HG02840 (cell line): ENCODE results near the gene GNG7.
"Not testable (repeated sequence)": the region's sequence is repeated elsewhere in the genome, so short reads cannot be mapped to it uniquely, and the experiment has no call there.

Experiments
- ATAC-seq: cut with Tn5 transposase; IDR thresholded peaks from one replicate; pipeline ENCODE4 v1.9.1; 2021; ENCODE audit warnings: mild to moderate bottlenecking, moderate library complexity, moderate number of reproducible peaks; ENCODE audit not compliant: unreplicated experiment, low FRiP score

The GNG7 gene

GRCh38 chr19:2627855-2628254, 74.6 kb downstream of the GNG7 start:
- no peak for ATAC-seq

- no peak for ATAC-seq
Measured at GRCh38 chr19:2627319-2627829, 75.1 kb downstream of the GNG7 start.

GRCh38 chr19:2625434-2625833, 77.1 kb downstream of the GNG7 start:
- no peak for ATAC-seq

GRCh38 chr19:2624537-2625091, 77.9 kb downstream of the GNG7 start:
- no peak for ATAC-seq

- no peak for ATAC-seq
Measured at GRCh38 chr19:2623798-2624197, 78.7 kb downstream of the GNG7 start.

GRCh38 chr19:2622371-2622961, 80.0 kb downstream of the GNG7 start:
- not testable (repeated sequence) for ATAC-seq

GRCh38 chr19:2619076-2619475, 83.4 kb downstream of the GNG7 start:
- no peak for ATAC-seq

- no peak for ATAC-seq
Measured at GRCh38 chr19:2618611-2619010, 83.9 kb downstream of the GNG7 start.

- no peak for ATAC-seq
Measured at GRCh38 chr19:2617393-2618165, 84.9 kb downstream of the GNG7 start.

- no peak for ATAC-seq
Measured at GRCh38 chr19:2616741-2617392, 85.6 kb downstream of the GNG7 start.

GRCh38 chr19:2615782-2616181, 86.7 kb downstream of the GNG7 start:
- ATAC-seq, result no peak

GRCh38 chr19:2613507-2614295, 88.8 kb downstream of the GNG7 start:
- ATAC-seq, result no peak

- no peak for ATAC-seq
Measured at GRCh38 chr19:2612619-2613249, 89.8 kb downstream of the GNG7 start.

GRCh38 chr19:2611483-2612464, 90.7 kb downstream of the GNG7 start:
- ATAC-seq, result no peak

GRCh38 chr19:2610637-2611482, 91.6 kb downstream of the GNG7 start:
- ATAC-seq, result no peak

- ATAC-seq, result no peak
Measured at GRCh38 chr19:2609389-2610116, 92.9 kb downstream of the GNG7 start.

- ATAC-seq, result not testable (repeated sequence)
Measured at GRCh38 chr19:2609034-2609388, 93.5 kb downstream of the GNG7 start.
